ENCODE results near the gene ARPIN. TPM values are rescaled to one million over a fixed set of nuclear protein-coding genes. Genes with fewer than 3 reads are reported as not detected.

The ARPIN gene
- polyA plus RNA-seq, 1 donor, result 16.1 TPM

Other genes starting within 250 kb of the ARPIN start
- 12.4 TPM for gene PLIN1, start 233.6 kb downstream of the ARPIN start, polyA plus RNA-seq (ENCODE audit: insufficient read length)
- gene PEX11A, start 222.2 kb downstream of the ARPIN start, polyA plus RNA-seq (ENCODE audit: insufficient read length), result 6.2 TPM
- 0.14 TPM for gene WDR93, start 222.1 kb downstream of the ARPIN start, polyA plus RNA-seq (ENCODE audit: insufficient read length)
- gene MESP1, start 161.7 kb downstream of the ARPIN start, polyA plus RNA-seq (ENCODE audit: insufficient read length), result 1.3 TPM
- gene MESP2, start 136.6 kb downstream of the ARPIN start, polyA plus RNA-seq (ENCODE audit: insufficient read length), result 0.22 TPM
- 10.0 TPM for gene ANPEP, start 98.1 kb downstream of the ARPIN start, polyA plus RNA-seq (ENCODE audit: insufficient read length)
- gene AP3S2, start 19.0 kb downstream of the ARPIN start, polyA plus RNA-seq (ENCODE audit: insufficient read length), result 24.0 TPM
- 15.7 TPM for gene ZNF710, start 88.4 kb upstream of the ARPIN start, polyA plus RNA-seq (ENCODE audit: insufficient read length)
- 292 TPM for gene IDH2, start 189.5 kb upstream of the ARPIN start, polyA plus RNA-seq (ENCODE audit: insufficient read length)

Measured in hindlimb muscle (tissue), 1 donor.